ENCODE measurements around the gene HHIPL2.
A peak's percentile ranks its signal among the peaks of the same experiment; 100 is the strongest.

The HHIPL2 gene

DNA sequence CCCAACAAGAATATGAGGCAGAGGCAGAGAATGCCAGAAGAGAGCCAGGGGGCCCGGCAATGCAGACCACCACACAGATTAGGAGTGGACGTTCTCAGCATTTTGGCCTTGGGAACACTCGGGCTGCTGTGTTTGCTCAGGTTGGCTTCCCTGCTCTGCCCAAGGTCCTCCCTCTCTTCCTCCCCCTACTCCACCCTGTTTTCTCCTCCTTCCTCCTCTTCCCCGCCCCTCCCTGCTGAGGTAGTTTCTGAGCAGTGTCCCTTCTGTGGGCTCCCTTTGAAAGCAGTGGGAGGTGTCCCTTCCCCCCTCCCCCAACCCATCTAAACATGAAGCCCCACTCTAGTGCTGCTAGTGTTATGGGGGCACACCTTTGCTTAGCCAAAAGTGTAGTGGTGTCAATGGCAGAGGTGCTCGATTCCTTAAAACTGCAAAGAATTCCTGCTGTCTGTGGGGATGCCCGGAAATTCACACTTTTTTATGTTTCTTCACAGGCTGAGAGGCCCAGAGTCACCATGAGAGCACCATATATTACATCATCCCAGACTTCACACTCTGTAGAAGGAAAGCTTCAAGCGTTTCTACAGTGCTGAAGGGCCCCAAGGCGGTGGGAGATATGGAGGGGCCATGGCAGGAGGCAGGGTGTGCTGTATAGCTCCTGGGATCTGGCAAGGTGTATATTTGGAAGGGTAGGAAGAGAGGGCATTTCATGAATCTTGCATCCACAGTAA is at the start of gene HHIPL2:
Gene HHIPL2 (minus strand): TSS at position 161 of the 728 bp plus-strand sequence. CDS start 60 bp downstream, at position 101.
- DNase-seq (ENCODE audit: extremely low spot score) = no peak
- CTCF ChIA-PET = no interaction called here
- POLR2A ChIA-PET = no interaction called here

DNA sequence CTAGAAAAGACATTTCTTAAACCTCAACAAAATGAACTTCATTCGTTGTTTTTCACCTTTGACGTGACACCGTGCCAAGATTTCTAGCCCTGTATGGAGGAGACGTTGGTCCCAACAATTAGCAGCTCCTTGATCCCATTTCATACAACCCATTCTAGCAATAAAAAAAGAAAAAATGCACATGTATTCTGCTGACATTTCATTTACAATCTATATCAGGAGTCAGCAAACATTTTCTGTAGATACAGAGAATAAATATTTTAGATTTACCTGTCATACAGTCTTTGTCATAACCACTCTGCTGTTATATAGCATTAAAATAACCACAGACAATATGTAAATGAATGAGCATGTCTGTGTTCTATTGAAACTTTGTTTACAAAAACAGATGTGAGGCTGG is 48.8 kb upstream of the HHIPL2 start:
- ChIA-PET CTCF (interaction anchor here (1.2 to 1.3 kb wide), 2 partner anchors 10 to 24 kb away, joined by 3 to 4 read pairs; no protein-coding TSS in a partner anchor), POLR2A (no interaction called here)
- TF ChIP-seq, protein P1, sequence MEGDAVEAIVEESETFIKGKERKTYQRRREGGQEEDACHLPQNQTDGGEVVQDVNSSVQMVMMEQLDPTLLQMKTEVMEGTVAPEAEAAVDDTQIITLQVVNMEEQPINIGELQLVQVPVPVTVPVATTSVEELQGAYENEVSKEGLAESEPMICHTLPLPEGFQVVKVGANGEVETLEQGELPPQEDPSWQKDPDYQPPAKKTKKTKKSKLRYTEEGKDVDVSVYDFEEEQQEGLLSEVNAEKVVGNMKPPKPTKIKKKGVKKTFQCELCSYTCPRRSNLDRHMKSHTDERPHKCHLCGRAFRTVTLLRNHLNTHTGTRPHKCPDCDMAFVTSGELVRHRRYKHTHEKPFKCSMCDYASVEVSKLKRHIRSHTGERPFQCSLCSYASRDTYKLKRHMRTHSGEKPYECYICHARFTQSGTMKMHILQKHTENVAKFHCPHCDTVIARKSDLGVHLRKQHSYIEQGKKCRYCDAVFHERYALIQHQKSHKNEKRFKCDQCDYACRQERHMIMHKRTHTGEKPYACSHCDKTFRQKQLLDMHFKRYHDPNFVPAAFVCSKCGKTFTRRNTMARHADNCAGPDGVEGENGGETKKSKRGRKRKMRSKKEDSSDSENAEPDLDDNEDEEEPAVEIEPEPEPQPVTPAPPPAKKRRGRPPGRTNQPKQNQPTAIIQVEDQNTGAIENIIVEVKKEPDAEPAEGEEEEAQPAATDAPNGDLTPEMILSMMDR (IDR thresholded peaks at IDR 0.05; ENCODE audit: control extremely low read depth, extremely low read depth, low read depth, missing control alignments) = no peak
- DNase-seq (ENCODE audit: extremely low spot score) = no peak

More for the DNA sequence above, at the start of gene HHIPL2:
- TF ChIP-seq, protein P1 (IDR thresholded peaks at IDR 0.05; ENCODE audit: control extremely low read depth, extremely low read depth, low read depth, missing control alignments) = no peak

DNA sequence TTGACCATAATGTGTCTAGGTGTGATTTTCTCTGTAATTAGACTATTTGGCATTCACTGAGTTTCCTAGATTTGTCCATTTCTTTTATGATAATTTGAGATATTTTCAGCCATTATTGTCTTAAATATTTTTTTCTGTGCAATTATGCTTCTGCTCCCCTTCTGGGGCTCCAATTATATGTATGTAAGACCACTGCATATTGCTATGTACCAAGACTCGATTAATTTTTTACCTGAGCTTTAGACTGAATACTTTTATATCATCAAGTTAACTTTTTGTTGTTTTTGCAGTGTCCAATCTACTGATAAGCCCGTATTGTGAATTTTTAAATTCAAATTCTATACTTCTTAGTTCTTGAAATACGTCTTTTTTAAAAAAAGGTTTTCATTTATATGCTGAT is 46.9 kb upstream of the HHIPL2 start:
- DNase-seq (ENCODE audit: extremely low spot score) = no peak
- CTCF ChIA-PET = interaction anchor here (1.4 to 1.5 kb wide), 2 partner anchors 39 to 40 kb away, joined by 3 read pairs; no protein-coding TSS in a partner anchor
- TF ChIP-seq, protein P1 (IDR thresholded peaks at IDR 0.05; ENCODE audit: control extremely low read depth, extremely low read depth, low read depth, missing control alignments) = no peak
- POLR2A ChIA-PET = no interaction called here

DNA sequence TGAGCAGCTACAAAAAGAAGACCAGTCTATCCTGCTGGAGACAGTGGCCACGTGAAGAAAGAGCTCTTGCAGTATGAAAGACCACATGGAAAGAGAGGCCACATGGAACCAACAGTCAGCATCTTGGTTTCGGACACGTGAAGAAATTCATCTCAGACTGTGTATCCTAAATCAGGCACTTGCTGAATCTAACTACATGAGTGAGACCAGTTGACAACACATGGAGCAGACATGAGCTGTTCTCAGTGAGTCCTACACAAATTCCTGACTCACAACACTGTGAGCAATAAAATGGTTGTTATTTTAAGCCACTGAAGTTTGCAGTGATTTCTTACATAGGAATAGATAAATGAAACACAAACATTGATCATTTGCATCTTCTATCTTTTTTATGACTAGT is 44.3 kb upstream of the HHIPL2 start:
- ChIA-PET CTCF (interaction anchor here (1.0 to 3.9 kb wide), 5 partner anchors 12 to 127 kb away, joined by 3 to 14 read pairs (median 4); no protein-coding TSS in a partner anchor), POLR2A (no interaction called here)
- TF ChIP-seq, protein P1 (IDR thresholded peaks at IDR 0.05; ENCODE audit: control extremely low read depth, extremely low read depth, low read depth, missing control alignments) = no peak
- no peak for DNase-seq (ENCODE audit: extremely low spot score)

DNA sequence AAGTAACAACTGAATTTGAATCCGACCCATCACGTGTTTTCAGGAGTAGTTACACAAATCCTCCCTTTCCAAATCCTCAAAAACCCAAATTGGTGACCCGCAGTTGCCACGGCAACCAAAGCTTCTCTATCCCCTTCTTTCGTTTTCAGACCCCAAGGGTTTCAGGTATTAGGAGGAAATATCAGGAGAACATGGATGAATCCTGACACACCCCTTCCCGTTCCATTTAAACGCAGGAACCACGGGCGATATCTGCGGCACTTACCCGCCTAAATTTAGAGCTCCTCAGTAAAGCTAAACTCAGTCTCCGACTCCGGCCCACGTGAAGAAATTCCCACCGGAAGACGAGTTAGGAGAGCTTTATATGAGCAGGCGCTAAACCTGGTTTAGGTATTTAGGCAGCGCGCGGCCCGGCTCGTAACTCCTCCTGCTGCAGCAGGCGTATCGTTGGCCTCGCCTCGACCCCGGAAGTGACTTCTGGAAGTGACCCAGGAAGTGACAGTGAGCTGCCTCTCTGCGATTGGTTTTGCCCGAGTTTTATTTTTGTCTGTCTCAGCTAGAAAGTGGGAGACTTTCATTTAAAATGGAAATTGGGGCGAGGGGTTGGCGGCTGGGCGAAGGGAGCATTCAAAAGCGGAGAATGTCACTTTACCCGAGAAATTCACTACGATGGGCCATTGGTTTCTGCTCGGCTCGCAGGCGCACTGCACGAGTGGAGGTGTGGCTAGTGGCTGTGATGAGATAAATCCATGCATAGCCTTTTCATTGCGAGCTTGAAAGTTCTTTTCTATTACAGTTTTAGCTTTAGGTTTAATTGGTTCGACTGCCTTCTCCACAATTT is 41.8 kb upstream of the HHIPL2 start, which contains the start of gene TAF1A:
Gene TAF1A (minus strand): TSS at position 472 of the 841 bp plus-strand sequence.
- peak; percentile 88 for DNase-seq (ENCODE audit: extremely low spot score)
- CTCF ChIA-PET = interaction anchor here (0.9 to 3.9 kb wide), 6 partner anchors 10 to 124 kb away, joined by 3 to 14 read pairs (median 6); no protein-coding TSS in a partner anchor
- POLR2A ChIA-PET = no interaction called here
- TF ChIP-seq, protein P1 (IDR thresholded peaks at IDR 0.05; ENCODE audit: control extremely low read depth, extremely low read depth, low read depth, missing control alignments) = no peak

DNA sequence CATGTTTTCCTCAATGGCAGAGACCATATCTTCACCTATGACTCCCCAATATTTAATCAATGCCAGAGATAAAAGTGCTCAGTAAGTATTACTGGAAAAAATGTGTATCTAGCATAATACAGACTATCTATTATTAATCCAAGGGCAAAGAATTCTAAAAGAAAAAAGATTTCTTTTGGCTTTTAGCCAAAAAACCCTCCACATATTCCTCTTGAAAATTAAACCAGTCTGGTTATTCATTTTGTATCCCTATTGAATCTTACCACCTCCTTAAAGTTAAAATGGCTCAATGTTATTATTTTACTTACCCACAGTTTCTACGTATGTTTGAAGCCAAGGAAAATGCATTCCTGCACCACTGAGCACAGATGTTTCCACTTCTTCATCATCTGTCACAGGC is 40.2 kb upstream of the HHIPL2 start:
- POLR2A ChIA-PET = no interaction called here
- DNase-seq (ENCODE audit: extremely low spot score) = no peak
- CTCF ChIA-PET = no interaction called here
- TF ChIP-seq, protein P1 (IDR thresholded peaks at IDR 0.05; ENCODE audit: control extremely low read depth, extremely low read depth, low read depth, missing control alignments) = no peak

All from GM10248 (cell line).